Transverse colon (tissue), 4 donors: ENCODE data around the gene TJP2. TPM values are rescaled to one million over a fixed set of nuclear protein-coding genes. Genes with fewer than 3 reads are reported as not detected.

ENCODE experiments used
- DNase-seq: peaks from one replicate; pipeline ENCODE4 v3.0.0-alpha.2; 2019
- H3K27ac ChIP-seq, 4 donors: fragments of 200-600 bp; sonication (generic); 2 replicates each; pipeline ENCODE4 v1.5.1; 2016 to 2018; ENCODE audit warnings: inconsistent platforms in 4 of 4
- H3K27me3 ChIP-seq: fragments of 200-600 bp; sonication (generic); 2 replicates; pipeline ENCODE4 v1.5.1; 2017; ENCODE audit warnings: inconsistent platforms
- H3K36me3 ChIP-seq, 4 donors: fragments of 200-600 bp; sonication (generic); 2 replicates each; pipeline ENCODE4 v1.5.1; 2017 to 2019; ENCODE audit warnings: inconsistent platforms in 4 of 4
- H3K4me1 ChIP-seq, 4 donors: fragments of 200-600 bp; sonication (generic); 2 replicates each; pipeline ENCODE4 v1.5.1; 2017 to 2020; ENCODE audit warnings: inconsistent platforms in 4 of 4
- H3K4me3 ChIP-seq, 4 donors: fragments of 200-600 bp; sonication (generic); 1 replicate in 1 of 4; 2 replicates in 3 of 4; pipeline versions ENCODE4 v1.5.1 to v1.6.1; 2017 to 2019; ENCODE audit warnings: inconsistent platforms in 4 of 4
- H3K9me3 ChIP-seq, 2 donors: fragments of 200-600 bp; sonication (generic); 2 replicates each; pipeline ENCODE4 v1.5.1; 2017 to 2019; ENCODE audit warnings: inconsistent platforms in 2 of 2
- CTCF ChIP-seq, 5 experiments: fragments of 200-600 bp in 3 of 5; fragments of 450-650 bp in 2 of 5; sonication (generic) in 3 of 5; IDR thresholded peaks; 1 replicate in 2 of 5; 2 replicates in 3 of 5; pipeline ENCODE4 v1.5.1; 2016 to 2017; ENCODE audit warnings: antibody characterized with exemption in 5 of 5, inconsistent platforms in 3 of 5, mild to moderate bottlenecking in 2 of 5, moderate library complexity in 1 of 5
- EP300 ChIP-seq: sonication (generic); formaldehyde crosslinking; IDR thresholded peaks from one replicate; pipeline ENCODE4 v1.6.1; 2017; ENCODE audit warnings: antibody characterized with exemption, low read depth
- POLR2A ChIP-seq: fragments of 450-650 bp; IDR thresholded peaks from one replicate; pipeline ENCODE4 v1.6.1; 2016; ENCODE audit warnings: antibody characterized with exemption, mild to moderate bottlenecking, moderate library complexity
- POLR2AphosphoS5 ChIP-seq, 3 donors: sonication (generic); formaldehyde crosslinking; IDR thresholded peaks; one replicate each; pipeline ENCODE4 v1.6.1; 2016; ENCODE audit warnings: antibody characterized with exemption in 3 of 3
- WGBS, 2 donors: methylation state at CpG; one replicate each; pipeline ENCODE4 v1.1.5; 2018; ENCODE audit warnings: low coverage in 1 of 2; 5-methylcytosine and 5-hydroxymethylcytosine counted together
- in situ Hi-C, 4 donors: fragments of 200-750 bp; cut with MboI; loops; one replicate each; pipeline versions ENCODE4 v1.15.0 to v1.15.1; 2017; ENCODE audit warnings: low sequenced_read_pairs in 3 of 4, low pct_ligation_motif_present in 1 of 4, low pct_unique_long_range_greater_than_20kb in 1 of 4
- intact Hi-C: fragments of 100-400 bp; cut with DNase I; formaldehyde crosslinking; loops from one replicate; pipeline ENCODE4 v1.15.1; 2023; ENCODE audit warnings: low total_unique reads
- total RNA-seq, 4 donors: library from RNA; depleted of rRNA; stranded (reverse); fragments of >200 nt; gene quantifications; one replicate each; pipeline ENCODE4 v1.1.0, GENCODE V29; 2016

The TJP2 gene
- total RNA-seq, 4 donors from 2014 or later, result 128 to 282 (median 202) TPM

- H3K36me3 ChIP-seq, result peaks cover 0 to 31% (median 12%) of the 10 kb centered on the region in 4 donors
- 90 to 92% methylated on average over 2 to 5 of the region's 5 CpGs for WGBS, 2 donors
Observed at GRCh38 chr9:69229367-69229766, 55.3 kb downstream of the TJP2 start.

DNA sequence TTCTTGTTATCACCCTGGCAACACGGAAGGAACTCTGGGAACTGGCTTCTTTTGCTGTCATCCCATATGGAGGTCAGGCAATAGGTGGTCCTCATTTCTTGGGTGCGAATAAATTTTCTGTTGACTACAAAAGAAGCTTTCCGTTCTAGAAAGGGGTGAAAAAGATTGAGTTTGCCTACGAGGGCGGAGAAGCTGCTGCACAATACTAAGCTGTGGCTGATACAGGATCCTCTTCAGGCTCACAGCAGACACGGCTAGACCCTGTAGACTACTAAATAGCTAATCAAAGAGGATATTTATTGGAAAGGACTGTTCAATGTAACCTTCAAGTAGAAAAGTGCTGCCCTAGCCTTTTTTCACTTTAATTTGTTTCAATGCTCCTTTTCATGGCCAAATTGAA, 58.1 kb downstream of the TJP2 start:
- H3K36me3 ChIP-seq, result peaks cover 0 to 33% (median 15%) of the 10 kb centered on the region in 4 donors
- no peak overlapping the region for H3K4me3 ChIP-seq
- intact Hi-C loops, result no loop called here
- no peaks in the 10 kb centered on the region for H3K4me1 ChIP-seq
- DNase-seq, result no peak
- in situ Hi-C loops, result no loop called here
- no peak overlapping the region for H3K27ac ChIP-seq
- TF ChIP-seq EP300 (no peak), POLR2A (no peak), POLR2AphosphoS5 (IDR thresholded peaks at IDR 0.05) (no peak), CTCF (IDR thresholded peaks at IDR 0.05) (no peak)
- no peaks in the 10 kb centered on the region for H3K27me3 ChIP-seq
- WGBS, 2 donors, result 86 to 90% methylated on average over 5 to 6 of the region's 6 CpGs
- no peaks in the 10 kb centered on the region for H3K9me3 ChIP-seq

More at GRCh38 chr9:69229367-69229766, 55.3 kb downstream of the TJP2 start:
- no peak for DNase-seq
- in situ Hi-C loops, result no loop called here
- H3K27me3 ChIP-seq, result no peaks in the 10 kb centered on the region
- no peak overlapping the region for H3K4me3 ChIP-seq
- intact Hi-C loops, result no loop called here
- no peak overlapping the region for H3K27ac ChIP-seq
- H3K9me3 ChIP-seq, result no peaks in the 10 kb centered on the region
- no peaks in the 10 kb centered on the region for H3K4me1 ChIP-seq
- TF ChIP-seq CTCF (IDR thresholded peaks at IDR 0.05) (no peak), POLR2AphosphoS5 (IDR thresholded peaks at IDR 0.05) (no peak), EP300 (no peak), POLR2A (no peak)

GRCh38 chr9:69234683-69235082, 60.6 kb downstream of the TJP2 start:
- no peak for TF ChIP-seq POLR2AphosphoS5 (IDR thresholded peaks at IDR 0.05)
- TF ChIP-seq EP300, result no peak
- no peak for TF ChIP-seq CTCF (IDR thresholded peaks at IDR 0.05)
- no peak for TF ChIP-seq POLR2A
- Histone ChIP-seq H3K4me3 (no peak overlapping the region), H3K36me3 (peaks cover 0 to 26% (median 9%) of the 10 kb centered on the region in 4 donors), H3K9me3 (no peaks in the 10 kb centered on the region), H3K27ac (no peak overlapping the region), H3K27me3 (no peaks in the 10 kb centered on the region), H3K4me1 (no peaks in the 10 kb centered on the region)
- in situ Hi-C loops (no loop called here), intact Hi-C loops (no loop called here)
- DNase-seq, result no peak
- WGBS, 2 donors, result 91 to 92% methylated on average over 2 to 3 of the region's 3 CpGs

DNA sequence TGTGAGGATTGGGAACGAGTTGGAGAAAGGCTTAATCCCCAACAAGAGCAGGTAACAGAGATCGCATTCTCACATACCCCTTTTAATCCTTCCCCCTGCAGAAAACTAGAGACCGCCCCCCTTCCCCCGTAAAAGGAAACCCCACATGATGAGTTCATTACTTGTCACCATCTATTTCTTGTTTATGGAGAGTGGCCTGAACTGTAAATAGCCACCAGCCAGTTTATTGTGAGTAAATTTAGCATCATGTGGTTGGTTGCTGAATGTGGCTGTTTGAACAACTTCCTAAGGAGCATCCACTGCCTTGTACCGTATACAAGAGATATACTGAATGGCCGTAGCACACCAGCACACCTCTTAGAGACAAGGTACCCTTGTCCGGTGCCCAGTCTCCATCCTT, 62.1 kb downstream of the TJP2 start:
- H3K36me3 ChIP-seq, result peaks cover 0 to 27% (median 13%) of the 10 kb centered on the region in 4 donors
- in situ Hi-C loops (no loop called here), intact Hi-C loops (no loop called here)

More for the DNA sequence above, 62.1 kb downstream of the TJP2 start:
- H3K27me3 ChIP-seq, result no peaks in the 10 kb centered on the region
- DNase-seq, result no peak
- TF ChIP-seq POLR2AphosphoS5 (IDR thresholded peaks at IDR 0.05) (no peak), POLR2A (no peak), EP300 (no peak), CTCF (IDR thresholded peaks at IDR 0.05) (no peak)
- H3K27ac ChIP-seq, result no peak overlapping the region
- WGBS, 2 donors, result 68 to 83% methylated on average over 6 to 7 of the region's 7 CpGs
- H3K4me1 ChIP-seq, result no peaks in the 10 kb centered on the region
- no peaks in the 10 kb centered on the region for H3K9me3 ChIP-seq
- H3K4me3 ChIP-seq, result no peak overlapping the region
